GM19372 (cell line): ENCODE measurements around the gene PAXIP1.
"Not testable (repeated sequence)": the region's sequence is repeated elsewhere in the genome, so short reads cannot be mapped to it uniquely, and the experiment has no call there.

ENCODE experiments used
- ATAC-seq: cut with Tn5 transposase; IDR thresholded peaks from one replicate; pipeline ENCODE4 v1.9.1; 2021; ENCODE audit warnings: mild to moderate bottlenecking, low read depth, moderate library complexity; ENCODE audit not compliant: unreplicated experiment

The PAXIP1 gene, protein sequence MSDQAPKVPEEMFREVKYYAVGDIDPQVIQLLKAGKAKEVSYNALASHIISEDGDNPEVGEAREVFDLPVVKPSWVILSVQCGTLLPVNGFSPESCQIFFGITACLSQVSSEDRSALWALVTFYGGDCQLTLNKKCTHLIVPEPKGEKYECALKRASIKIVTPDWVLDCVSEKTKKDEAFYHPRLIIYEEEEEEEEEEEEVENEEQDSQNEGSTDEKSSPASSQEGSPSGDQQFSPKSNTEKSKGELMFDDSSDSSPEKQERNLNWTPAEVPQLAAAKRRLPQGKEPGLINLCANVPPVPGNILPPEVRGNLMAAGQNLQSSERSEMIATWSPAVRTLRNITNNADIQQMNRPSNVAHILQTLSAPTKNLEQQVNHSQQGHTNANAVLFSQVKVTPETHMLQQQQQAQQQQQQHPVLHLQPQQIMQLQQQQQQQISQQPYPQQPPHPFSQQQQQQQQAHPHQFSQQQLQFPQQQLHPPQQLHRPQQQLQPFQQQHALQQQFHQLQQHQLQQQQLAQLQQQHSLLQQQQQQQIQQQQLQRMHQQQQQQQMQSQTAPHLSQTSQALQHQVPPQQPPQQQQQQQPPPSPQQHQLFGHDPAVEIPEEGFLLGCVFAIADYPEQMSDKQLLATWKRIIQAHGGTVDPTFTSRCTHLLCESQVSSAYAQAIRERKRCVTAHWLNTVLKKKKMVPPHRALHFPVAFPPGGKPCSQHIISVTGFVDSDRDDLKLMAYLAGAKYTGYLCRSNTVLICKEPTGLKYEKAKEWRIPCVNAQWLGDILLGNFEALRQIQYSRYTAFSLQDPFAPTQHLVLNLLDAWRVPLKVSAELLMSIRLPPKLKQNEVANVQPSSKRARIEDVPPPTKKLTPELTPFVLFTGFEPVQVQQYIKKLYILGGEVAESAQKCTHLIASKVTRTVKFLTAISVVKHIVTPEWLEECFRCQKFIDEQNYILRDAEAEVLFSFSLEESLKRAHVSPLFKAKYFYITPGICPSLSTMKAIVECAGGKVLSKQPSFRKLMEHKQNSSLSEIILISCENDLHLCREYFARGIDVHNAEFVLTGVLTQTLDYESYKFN

DNA sequence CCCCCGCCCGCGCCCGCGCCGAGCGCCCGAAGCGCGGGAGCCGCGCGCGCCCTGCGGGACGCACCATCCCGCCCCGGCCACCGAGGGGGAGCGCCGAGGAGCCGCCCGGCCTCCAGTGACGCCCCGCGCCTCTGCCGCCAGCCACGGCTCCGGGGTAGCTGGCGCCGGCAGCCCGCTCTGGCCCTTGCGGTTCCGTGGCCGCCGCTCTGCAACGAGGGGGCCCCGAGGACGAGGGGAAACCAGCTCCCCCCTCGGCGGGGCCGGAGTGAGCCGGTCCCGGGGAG is at the start of gene PAXIP1:
Gene PAXIP1 (minus strand): TSS at position 33 of the 284 bp plus-strand sequence. CDS start 195 bp downstream, outside the sequence.
- ATAC-seq: peak; percentile 65

DNA sequence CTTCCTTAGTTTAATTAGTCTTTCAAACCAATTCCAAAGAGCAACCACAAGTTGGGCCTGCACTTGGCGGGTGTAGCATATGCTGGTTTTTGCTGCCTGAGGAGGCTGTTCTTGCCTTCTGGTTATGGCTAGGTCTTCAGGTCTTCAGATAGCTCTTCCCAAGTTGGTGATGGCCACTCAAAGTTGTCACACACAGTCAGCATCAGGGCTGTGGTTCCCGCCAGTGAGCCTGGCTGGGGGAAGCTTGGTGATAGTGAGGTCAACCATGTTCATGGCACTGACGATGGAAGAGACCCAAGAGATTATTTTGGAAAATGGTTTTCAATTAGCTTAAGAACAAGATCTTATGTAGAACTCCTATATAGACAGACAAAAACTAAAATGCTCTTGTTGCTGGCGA is 48.4 kb upstream of the PAXIP1 start:
- ATAC-seq: no peak

DNA sequence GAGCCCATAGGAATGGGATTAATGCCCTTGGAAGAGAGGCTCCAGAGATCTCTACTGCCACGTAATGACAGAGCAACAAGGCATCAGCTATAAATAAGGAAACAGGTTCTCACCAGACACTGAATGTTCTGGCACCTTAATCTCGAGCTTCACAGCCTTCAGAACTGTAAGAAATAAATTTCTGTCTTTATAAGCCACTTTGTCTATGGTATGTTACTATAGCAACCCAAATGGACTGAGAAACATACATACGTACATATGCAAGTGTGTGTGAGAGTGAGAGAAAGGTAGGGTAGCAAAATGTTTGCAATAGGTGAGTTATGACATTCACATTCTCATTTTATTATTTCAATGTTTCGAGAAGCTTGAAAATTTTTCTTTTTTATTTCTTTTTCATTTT is 45.1 kb upstream of the PAXIP1 start:
- no peak for ATAC-seq

DNA sequence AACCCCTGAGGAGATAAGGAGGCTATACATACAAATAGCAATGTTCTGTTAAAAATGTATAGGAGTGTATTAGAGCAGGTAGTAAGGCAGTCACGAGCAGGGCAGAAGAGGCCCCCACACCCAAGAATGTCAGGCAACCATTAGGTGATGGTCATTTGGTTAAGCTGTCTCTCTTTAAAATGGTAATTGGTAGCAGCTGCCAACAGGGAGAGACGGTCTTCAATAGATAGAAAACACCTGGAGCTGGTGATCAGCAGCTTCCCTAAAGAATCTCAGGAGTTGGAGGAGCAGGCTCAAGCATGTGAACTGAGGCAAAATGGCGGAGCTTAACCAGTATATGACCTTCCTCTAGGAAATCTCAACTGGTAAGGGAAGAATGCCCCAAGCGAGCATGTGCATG is 40.8 kb upstream of the PAXIP1 start:
- ATAC-seq: no peak

DNA sequence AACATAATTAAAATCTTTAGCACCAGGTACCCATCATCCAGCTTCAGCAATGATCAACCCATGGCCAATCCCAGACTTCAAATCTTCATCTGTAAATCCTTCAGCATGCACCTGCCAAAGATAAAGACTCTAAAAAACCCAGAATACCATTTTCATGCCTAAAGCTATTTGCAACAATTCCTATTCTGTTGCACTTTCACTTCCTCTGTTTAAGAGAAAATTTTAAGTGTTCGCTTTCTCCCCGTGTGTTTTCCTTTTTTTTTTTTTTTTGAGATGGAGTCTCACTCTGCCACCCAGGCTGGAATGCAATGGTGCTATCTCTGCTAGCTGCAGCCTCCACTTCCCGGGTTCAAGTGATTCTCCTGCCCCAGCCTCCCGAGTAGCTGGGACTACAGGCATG is 35.4 kb upstream of the PAXIP1 start:
- no peak for ATAC-seq

DNA sequence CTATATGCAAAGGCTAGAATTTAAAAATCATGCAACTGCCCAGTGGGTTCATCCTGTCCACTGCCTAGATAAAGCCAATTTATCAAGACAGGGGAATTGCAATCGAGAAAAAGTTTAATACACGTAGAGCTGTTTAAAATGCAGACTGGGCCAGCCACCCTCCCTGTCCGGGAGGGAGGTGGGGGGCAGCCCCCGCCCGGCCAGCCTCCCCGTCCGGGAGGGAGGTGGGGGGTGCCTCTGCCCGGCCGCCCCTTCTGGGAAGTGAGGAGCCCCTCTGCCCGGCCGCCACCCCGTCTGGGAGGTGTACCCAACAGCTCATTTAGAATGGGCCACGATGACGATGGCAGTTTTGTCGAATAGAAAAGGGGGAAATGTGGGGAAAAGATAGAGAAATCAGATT is 31.6 kb upstream of the PAXIP1 start:
- ATAC-seq: not testable (repeated sequence)

DNA sequence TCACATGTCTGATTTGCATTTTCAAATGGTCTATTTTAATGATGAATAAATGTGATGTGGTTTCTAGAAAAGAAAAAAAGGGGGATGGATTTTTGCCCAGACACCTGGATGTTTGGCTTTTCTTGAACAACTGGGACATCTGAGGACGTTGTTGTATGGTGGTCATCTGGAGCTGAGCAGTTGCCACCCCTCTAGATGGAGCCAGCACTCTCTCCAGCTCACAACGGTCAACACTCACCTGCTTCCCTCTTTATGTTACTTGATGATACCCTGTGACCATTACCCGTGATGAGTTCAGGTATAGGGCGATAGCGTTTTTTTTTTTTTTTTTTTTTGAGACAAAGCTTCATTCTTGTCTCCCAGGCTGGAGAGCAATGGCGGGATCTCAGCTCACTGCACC is 30.1 kb upstream of the PAXIP1 start:
- ATAC-seq: no peak

DNA sequence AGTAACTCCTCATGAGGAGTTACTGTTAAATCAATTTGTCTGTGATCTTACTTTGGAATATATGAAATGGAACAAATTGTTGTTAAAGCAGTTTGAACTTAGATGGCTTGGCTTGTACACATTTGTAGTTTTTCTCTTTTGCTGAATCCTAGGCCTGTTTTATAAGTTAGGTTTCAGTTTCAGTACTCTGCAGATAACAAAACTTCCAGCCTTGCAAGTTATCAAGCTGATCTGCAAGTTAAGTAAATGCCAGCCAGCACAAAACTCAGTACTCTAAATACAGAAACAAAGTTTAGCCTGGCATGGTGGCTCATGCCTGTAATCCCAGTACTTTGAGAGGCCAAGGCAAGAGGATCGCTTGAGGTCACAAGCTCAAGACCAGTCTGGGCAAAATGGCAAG is 25.0 kb upstream of the PAXIP1 start:
- ATAC-seq: no peak

DNA sequence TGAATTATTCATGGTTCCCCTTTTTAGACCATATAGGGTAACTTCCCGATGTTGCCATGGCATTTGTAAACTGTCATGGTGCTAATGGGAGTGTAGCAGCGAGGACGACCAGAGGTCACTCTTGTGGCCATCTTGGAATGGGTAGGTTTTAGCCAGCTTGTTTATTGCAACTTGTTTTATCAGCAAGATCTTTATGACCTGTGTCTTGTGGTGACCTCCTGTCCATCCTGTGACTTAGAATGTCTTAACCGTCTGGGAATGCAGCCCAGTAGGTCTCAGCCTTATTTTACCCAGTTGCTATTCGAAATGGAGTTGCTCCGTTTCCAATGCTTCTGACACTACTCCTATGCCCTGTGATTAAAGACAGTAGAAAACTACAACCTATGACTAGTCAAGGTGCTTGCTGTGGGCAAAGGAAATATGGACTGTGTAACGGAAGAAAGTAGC is 18.8 kb upstream of the PAXIP1 start:
- ATAC-seq: no peak

DNA sequence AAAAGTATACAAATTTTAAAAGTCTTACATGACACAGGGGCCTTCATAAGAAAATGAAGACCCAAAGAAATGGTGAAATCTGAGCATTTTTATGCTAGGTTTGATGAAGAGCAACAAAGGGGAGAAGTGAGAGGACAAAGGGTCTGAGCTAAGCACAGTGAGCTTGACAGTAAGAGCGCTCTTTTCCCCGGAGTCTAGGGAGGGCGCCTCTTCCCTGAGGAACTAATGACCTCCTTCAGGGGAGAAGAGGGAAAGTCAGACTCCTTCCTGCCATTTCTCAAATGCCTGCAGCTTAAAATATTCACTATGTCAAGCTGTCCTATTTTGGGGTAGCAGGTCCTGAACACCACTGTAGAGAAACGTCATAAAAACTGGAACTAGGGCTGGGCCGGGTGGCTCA is 18.1 kb upstream of the PAXIP1 start:
- ATAC-seq: no peak

DNA sequence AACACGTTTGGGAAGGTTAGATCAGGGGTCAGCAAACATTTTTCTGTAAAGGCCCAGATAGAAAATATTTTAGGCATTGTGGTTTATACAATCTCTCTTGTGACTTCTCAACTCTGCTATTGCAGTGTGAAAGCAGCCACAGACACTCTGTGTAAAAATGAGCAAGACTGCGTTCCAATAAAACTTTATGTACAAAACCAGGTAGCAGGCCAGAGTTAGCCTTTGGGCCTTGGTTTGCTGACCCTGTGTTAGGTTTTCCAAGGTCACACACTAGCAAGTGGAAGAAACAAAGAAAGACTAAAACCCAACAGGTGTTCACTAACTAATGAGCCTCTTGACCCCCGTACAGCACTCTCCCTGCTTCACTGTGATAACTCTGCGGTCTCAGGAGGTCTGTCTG is 14.9 kb upstream of the PAXIP1 start:
- no peak for ATAC-seq

DNA sequence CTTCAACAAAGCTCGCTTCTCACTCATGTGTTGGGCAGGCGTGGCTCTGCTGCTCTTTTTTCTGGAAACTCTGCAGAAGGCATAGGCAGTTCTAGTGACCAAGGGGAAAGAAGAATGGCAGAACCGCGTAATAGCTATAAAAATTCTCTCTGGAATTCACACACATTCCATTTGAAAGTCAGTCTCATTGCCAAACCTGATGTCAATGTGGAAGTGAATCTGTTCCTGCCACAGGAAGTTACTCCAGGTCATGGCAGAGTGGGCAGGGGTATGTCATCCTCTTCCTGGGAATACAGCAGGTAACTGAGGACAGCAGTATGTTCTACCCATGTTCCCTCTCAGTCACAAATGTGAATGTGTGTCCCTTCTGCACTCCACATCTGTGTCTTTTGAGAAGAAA is 8.2 kb upstream of the PAXIP1 start:
- ATAC-seq: no peak

DNA sequence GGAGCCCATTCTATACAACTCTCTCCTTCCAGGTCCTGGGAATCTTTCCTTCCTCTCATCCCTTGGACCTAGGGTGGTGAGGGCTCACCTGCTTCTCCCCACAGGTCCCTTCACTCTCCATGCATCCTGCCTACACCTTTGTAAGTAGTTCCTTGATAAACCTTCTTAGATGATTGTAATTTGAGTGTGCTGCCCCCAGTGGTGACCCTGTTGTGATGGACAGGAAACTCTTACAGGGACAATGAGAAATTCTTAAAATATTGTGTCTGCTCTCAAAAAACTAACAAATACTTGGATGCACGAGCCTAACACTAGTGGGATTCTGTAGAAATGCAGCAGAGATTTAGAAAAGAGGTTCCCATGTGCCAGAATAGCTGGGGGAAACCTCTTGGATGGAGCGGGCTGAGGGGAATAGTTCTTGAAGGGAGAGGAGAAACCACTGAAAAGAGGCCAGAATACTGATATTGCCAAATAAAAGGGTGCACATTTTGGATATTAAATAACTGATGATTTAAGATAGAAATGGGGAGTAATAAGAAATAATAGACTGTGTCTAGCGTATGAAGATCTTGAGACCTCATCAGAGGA is 6.7 kb upstream of the PAXIP1 start:
- ATAC-seq: no peak

DNA sequence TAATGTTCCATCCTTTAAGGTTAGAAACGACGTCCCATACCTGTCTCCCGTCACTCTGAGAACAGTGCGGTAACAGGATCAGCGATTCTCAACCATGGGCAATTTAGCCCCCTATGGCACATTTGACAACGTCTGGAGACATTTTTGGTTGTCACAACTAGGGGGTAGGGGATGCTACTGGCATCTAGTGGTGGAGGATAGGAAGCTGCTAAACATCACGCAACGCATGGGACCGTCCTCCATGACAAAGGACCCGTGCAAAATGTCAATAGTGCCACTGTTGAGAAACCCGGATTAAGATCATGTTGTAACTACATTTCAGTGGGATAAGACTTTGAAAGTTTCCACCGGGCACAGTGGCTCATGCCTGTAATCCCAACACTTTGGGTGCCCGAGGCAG is 5.0 kb upstream of the PAXIP1 start:
- no peak for ATAC-seq

DNA sequence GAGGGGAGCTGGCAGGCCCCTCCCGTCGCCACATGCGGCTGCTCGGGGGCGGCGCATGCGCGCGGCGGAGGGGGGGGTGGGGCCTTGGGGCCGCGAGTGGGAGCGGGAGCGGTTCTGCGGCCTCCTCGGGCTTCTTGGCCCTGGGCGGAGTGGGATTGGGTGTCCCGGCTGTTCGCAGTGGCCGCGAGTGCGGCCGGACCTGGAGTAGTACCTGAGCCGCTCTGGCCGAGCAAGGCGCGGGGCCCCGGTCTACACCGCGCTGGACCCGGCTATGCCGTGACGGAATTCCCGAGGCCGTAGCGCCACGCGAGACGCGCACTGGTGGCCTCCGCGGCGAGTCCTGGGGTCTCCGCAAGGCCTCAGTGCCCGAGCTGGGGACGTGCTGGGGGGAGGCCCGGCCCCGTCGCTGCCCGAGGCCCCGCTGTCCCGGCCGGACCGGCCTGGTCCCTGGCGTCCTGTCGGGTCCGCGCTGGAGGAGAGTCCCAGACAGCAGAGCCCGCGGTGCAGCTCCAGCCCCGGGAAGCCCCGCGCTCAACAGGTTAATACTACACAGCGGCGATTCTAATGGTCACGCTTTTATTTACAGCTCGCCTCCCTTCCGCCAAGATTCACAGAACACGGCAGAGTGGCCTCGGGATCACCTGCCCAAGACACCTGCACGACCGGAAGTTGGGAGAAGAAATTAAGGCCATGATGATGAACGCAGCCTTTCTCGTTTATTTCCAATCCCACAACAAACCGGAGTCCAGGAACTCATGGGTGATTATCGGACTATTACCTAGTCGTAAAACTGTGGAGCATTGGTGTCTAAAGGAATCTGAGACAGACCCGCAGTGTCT is 671 bp upstream of the PAXIP1 start:
- peak; percentile 67 for ATAC-seq

DNA sequence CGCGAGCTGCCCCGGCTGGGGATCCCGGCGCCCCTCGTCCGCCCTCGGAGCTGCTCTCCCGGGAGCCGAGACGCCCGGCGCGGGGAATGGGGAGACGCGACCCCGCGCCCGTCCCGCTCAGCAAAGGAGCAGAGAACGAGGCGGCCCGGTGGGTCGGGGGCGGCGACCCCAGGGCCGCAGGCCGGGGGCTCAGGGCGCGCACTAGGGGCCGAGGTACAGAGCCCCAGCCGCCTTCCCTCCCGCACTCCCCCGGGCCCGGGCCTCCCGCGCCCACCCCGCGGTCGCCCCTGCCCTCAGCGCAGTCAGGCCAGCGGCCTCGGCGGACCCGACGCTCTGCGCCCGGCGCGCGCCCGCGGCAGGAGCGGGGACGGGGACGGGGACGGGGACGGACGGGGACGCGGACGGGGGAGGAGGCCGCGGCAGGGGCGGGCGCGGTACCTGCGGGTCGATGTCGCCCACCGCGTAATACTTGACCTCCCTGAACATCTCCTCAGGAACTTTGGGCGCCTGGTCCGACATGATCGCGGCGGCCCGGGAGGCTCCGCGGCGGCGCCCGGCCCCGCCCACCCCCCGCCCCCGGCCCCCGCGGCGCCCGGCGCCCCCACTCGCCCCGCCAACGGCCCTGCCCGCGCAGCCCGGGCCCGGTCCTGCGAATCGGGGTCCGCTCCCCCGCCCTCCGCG is 373 bp downstream of the PAXIP1 start:
- peak; percentile 34 for ATAC-seq

DNA sequence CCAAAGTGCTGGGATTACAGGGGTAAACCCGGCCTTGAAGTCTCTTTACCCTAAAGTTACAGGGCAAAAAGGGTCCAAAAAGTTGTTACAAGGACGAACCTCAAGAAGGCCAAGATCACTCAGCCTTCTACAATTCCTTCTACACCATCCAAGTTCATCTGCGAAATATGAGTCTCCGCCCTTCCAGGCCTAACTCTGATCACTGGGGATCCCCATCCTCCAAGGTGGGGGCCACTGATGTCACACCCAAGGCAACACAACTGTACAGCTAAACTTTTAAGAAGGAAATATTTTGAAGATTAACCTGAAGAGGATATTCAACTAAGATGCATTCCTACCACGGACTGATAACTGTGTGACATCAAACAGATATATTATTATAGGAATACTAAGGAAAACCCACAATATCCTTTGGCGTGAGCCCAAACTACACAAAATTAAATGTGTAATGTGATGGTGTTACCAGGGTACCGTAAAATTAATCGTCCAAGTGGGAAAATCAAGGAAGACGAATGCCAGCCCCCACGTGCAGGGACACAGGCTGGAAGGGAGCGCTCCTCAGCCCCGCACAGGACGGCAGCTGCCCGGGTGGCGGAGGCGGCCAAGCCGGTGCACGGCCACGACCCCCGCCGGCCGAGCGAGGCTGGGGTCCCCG is 1.0 kb downstream of the PAXIP1 start:
- peak; percentile 9 for ATAC-seq

DNA sequence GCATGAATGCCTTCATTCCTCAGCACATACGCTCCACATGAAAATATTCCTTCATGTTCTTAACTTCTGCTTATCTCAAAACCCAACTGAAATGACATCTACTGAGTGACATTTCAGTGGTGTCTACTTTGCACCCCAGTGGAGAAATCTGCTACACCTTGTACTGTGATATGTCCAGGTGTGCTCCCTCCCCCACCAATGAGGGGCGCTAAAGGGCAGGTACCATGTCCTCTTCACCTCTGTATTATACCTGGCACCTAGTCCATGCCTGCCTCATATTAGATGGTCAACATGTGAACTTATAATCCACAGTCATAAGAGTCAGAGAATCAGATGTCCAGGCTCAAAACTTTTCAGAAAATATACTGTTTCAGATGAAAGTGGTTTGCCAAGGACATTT is 2.1 kb downstream of the PAXIP1 start:
- ATAC-seq: no peak

DNA sequence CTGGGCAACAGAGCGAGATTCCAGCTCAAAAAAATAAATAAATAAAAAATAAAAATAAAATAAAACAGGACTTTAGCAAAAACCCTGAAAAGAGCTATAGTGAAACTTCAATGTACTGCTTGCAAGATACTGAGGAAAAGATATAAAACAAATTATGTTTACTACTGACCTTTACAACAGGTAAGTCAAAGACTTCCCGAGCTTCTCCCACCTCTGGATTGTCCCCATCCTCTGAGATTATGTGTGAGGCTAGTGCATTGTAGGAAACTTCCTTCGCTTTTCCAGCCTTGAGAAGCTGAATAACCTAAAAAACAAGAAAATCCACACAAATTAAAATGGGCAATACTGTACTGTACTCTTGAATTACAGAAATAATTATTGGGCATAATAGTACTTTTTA is 4.4 kb downstream of the PAXIP1 start:
- ATAC-seq: no peak
